Measurements from ENCODE around the gene MAML3.
A peak's percentile ranks its signal among the peaks of the same experiment; 100 is the strongest.

- TF ChIP-seq CTCF (IDR thresholded peaks at IDR 0.05) (peak in 1 of 4 experiments; percentile 12), POLR2A (IDR thresholded peaks at IDR 0.05) (no peak)
These were observed 103.9 kb downstream of the MAML3 start for GRCh38 chr4:140049849-140050637.

Data from uterus (tissue), 2 donors.